ENCODE measurements around the gene OS9. TPM values are rescaled to one million over a fixed set of nuclear protein-coding genes. Genes with fewer than 3 reads are reported as not detected.
A peak's percentile ranks its signal among the peaks of the same experiment; 100 is the strongest.

Gene OS9
- total and polyA plus RNA-seq, 9 of the 15 experiments (the other 6 are each of a cell fraction or from before 2014, with no cell fraction given): 4.6 to 105 (median 89.5) TPM

- H2AFZ ChIP-seq (ENCODE audit: low read depth, low read length): no peak overlapping the region
- no peak overlapping the region for H3K4me3 ChIP-seq
- H4K20me1 ChIP-seq (replicated peaks; ENCODE audit: control insufficient read depth, insufficient read depth, low read length): no peaks in the 10 kb centered on the region
- 11% methylated on average over 6 of the region's 7 CpGs for WGBS (ENCODE audit: insufficient coverage, low coverage, missing lambda C conversion rate)
- POLR2A ChIA-PET: interaction anchor here (0.7 to 1.1 kb wide), 4 partner anchors 10 to 149 kb away, joined by 3 to 6 read pairs (median 4); partner anchors contain the start of gene PIP4K2C
- H3K27me3 ChIP-seq (ENCODE audit: control insufficient read depth in 2 of 2, insufficient read depth in 2 of 2, low read length in 2 of 2): peaks cover 2 to 30% of the 10 kb centered on the region in 2 experiments; a peak in 3 of 5 replicates
- TF ChIP-seq RFX1 (IDR thresholded peaks at IDR 0.05): peak; percentile 81
- no peak for TF ChIP-seq MCM5 (IDR thresholded peaks at IDR 0.05; ENCODE audit: low read depth)
- no peaks in the 10 kb centered on the region for H3K79me2 ChIP-seq (ENCODE audit: control insufficient read depth, insufficient read depth, low read length)
- no peaks in the 10 kb centered on the region for H3K9me1 ChIP-seq (ENCODE audit: control insufficient read depth, insufficient read depth, low read length)
- in situ Hi-C loops (cut with MboI) (no loop called here), intact Hi-C loops (cut with micrococcal nuclease) (loop anchor here (5.0 kb wide), 1 partner anchor 217 kb away; the partner anchor contains the start of genes DDIT3 and MBD6)
- no peaks in the 10 kb centered on the region for H3K36me3 ChIP-seq (ENCODE audit: control insufficient read depth, insufficient read depth, low read length)
- CTCF ChIA-PET (ENCODE audit: low intra/inter-chr PET ratio): no interaction called here
- no peak overlapping the region for H3K27ac ChIP-seq (ENCODE audit: extremely low read depth, low read depth, low read length)
- H3K9me3 ChIP-seq (replicated peaks; ENCODE audit: control insufficient read depth, insufficient read depth, low read depth, low read length): no peaks in the 10 kb centered on the region
- H3K4me1 ChIP-seq (replicated peaks in 1 of 2; ENCODE audit: control insufficient read depth in 2 of 2, insufficient read depth in 2 of 2, low read length in 2 of 2): peaks cover 9 to 36% of the 10 kb centered on the region in 2 experiments; a peak in 4 of 5 replicates
- no peak for ATAC-seq
- no peak for FAIRE-seq
- no peak overlapping the region for H3K9ac ChIP-seq (ENCODE audit: insufficient read depth in 1 of 2, low read depth in 2 of 2, low read length in 2 of 2)
- no peak overlapping the region for H3K4me2 ChIP-seq (ENCODE audit: insufficient read depth, low read length)
- DNase-seq (ENCODE audit: extremely low read depth in 1 of 4, low spot score in 3 of 4): no peak
- BruUV-seq (replicated peaks): no TSS peak
Measured at GRCh38 chr12:57739387-57739786, 45.5 kb downstream of the OS9 start.

- no peaks in the 10 kb centered on the region for H3K9me1 ChIP-seq (ENCODE audit: control insufficient read depth, insufficient read depth, low read length)
- CTCF ChIA-PET (ENCODE audit: low intra/inter-chr PET ratio): no interaction called here
- DNase-seq (ENCODE audit: extremely low read depth in 1 of 4, low spot score in 3 of 4): no peak
- H2AFZ ChIP-seq (ENCODE audit: low read depth, low read length): no peak overlapping the region
- peaks cover 0 to 26% of the 10 kb centered on the region in 2 experiments; a peak in 2 of 5 replicates for H3K27me3 ChIP-seq (ENCODE audit: control insufficient read depth in 2 of 2, insufficient read depth in 2 of 2, low read length in 2 of 2)
- H3K9me3 ChIP-seq (replicated peaks; ENCODE audit: control insufficient read depth, insufficient read depth, low read depth, low read length): no peaks in the 10 kb centered on the region
- in situ Hi-C loops (cut with MboI) (loop anchor here (10.0 kb wide), 1 partner anchor 425 kb away; no protein-coding TSS in a partner anchor), intact Hi-C loops (cut with micrococcal nuclease) (loop anchor here (5.0 kb wide), 1 partner anchor 218 kb away; the partner anchor contains the start of genes DDIT3 and MBD6)
- H4K20me1 ChIP-seq (replicated peaks; ENCODE audit: control insufficient read depth, insufficient read depth, low read length): no peaks in the 10 kb centered on the region
- no peak for ATAC-seq
- no peak overlapping the region for H3K27ac ChIP-seq (ENCODE audit: extremely low read depth, low read depth, low read length)
- H3K4me1 ChIP-seq (replicated peaks in 1 of 2; ENCODE audit: control insufficient read depth in 2 of 2, insufficient read depth in 2 of 2, low read length in 2 of 2): peaks cover 9 to 36% of the 10 kb centered on the region in 2 experiments; a peak in 4 of 5 replicates
- no peak overlapping the region for H3K4me3 ChIP-seq
- no peaks in the 10 kb centered on the region; the same call in 2 of the 3 replicates for H3K79me2 ChIP-seq (ENCODE audit: control insufficient read depth, insufficient read depth, low read length)
- no peak for FAIRE-seq
- WGBS (ENCODE audit: insufficient coverage, low coverage, missing lambda C conversion rate): 18% methylated on average over 10 of the region's 10 CpGs
- no peaks in the 10 kb centered on the region for H3K36me3 ChIP-seq (ENCODE audit: control insufficient read depth, insufficient read depth, low read length)
- no peak overlapping the region for H3K9ac ChIP-seq (ENCODE audit: insufficient read depth in 1 of 2, low read depth in 2 of 2, low read length in 2 of 2)
- no peak overlapping the region for H3K4me2 ChIP-seq (ENCODE audit: insufficient read depth, low read length)
- POLR2A ChIA-PET: interaction anchor here (0.7 to 1.2 kb wide), 5 partner anchors 10 to 202 kb away, joined by 3 to 6 read pairs (median 3); partner anchors contain the start of gene CDK4
- TF ChIP-seq ZNF146 (CRISPR knock-in tag; IDR thresholded peaks at IDR 0.05; ENCODE audit: unreplicated experiment): no peak
- TF ChIP-seq ZBTB12 (CRISPR knock-in tag; IDR thresholded peaks at IDR 0.05): no peak
- TF ChIP-seq ZNF778 (CRISPR knock-in tag; IDR thresholded peaks at IDR 0.05): no peak
- no peak for TF ChIP-seq HDAC3 (IDR thresholded peaks at IDR 0.05; ENCODE audit: borderline replicate concordance, partially characterized antibody)
- TF ChIP-seq MCM5 (IDR thresholded peaks at IDR 0.05; ENCODE audit: low read depth): no peak
- no peak for TF ChIP-seq SAFB (IDR thresholded peaks at IDR 0.05; ENCODE audit: borderline replicate concordance, low read depth, low read length)
- TF ChIP-seq ZNF282 (CRISPR knock-in tag; IDR thresholded peaks at IDR 0.05): no peak
- TF ChIP-seq PHF21A (IDR thresholded peaks at IDR 0.05; ENCODE audit: borderline replicate concordance, low read depth): no peak
- no TSS peak for BruUV-seq (replicated peaks)
Measured at GRCh38 chr12:57739914-57740538, 46.1 kb downstream of the OS9 start.
